IMR-90 (cell line): ENCODE measurements around the gene SOX6.

Source experiments
- BHLHE40 ChIP-seq: fragments of 150-350 bp; IDR thresholded peaks from 2 replicates; pipeline ENCODE4 v1.6.1; 2016; ENCODE audit warnings: mild to moderate bottlenecking, low read depth, low read length
- CEBPB ChIP-seq: IDR thresholded peaks from 2 replicates; pipeline ENCODE4 v1.6.1; 2012; ENCODE audit warnings: low read depth, low read length, improper control_type of control experiment
- CHD1 ChIP-seq: IDR thresholded peaks from 2 replicates; pipeline ENCODE4 v1.6.1; 2012; ENCODE audit warnings: low read depth, low read length, improper control_type of control experiment
- ELK1 ChIP-seq: fragments of 150-350 bp; IDR thresholded peaks from 2 replicates; pipeline ENCODE4 v1.6.1; 2016; ENCODE audit warnings: low read depth, mild to moderate bottlenecking, low read length, moderate library complexity, borderline replicate concordance
- FOS ChIP-seq: fragments of 150-350 bp; IDR thresholded peaks from 2 replicates; pipeline ENCODE4 v1.6.1; 2016; ENCODE audit warnings: low read depth, low read length
- MAFK ChIP-seq: IDR thresholded peaks from 2 replicates; pipeline ENCODE4 v1.6.1; 2012; ENCODE audit warnings: low read depth, low read length, improper control_type of control experiment
- MAZ ChIP-seq: IDR thresholded peaks from 2 replicates; pipeline ENCODE4 v1.6.1; 2012; ENCODE audit warnings: low read depth, mild to moderate bottlenecking, low read length, improper control_type of control experiment, moderate library complexity, borderline replicate concordance
- POLR2A ChIP-seq: IDR thresholded peaks from 2 replicates; pipeline ENCODE4 v1.6.1; 2012; ENCODE audit warnings: mild to moderate bottlenecking, low read depth, low read length
- RAD21 ChIP-seq: IDR thresholded peaks from 2 replicates; pipeline ENCODE4 v1.6.1; 2012; ENCODE audit warnings: low read length, improper control_type of control experiment
- RCOR1 ChIP-seq: IDR thresholded peaks from 2 replicates; pipeline ENCODE4 v1.6.1; 2012; ENCODE audit warnings: mild to moderate bottlenecking, low read length, improper control_type of control experiment; ENCODE audit not compliant: insufficient replicate concordance
- RFX5 ChIP-seq: IDR thresholded peaks from 2 replicates; pipeline ENCODE4 v1.8.0; 2012; ENCODE audit warnings: low read depth, mild to moderate bottlenecking, low read length, moderate library complexity
- SMC3 ChIP-seq: fragments of 150-350 bp; IDR thresholded peaks from 2 replicates; pipeline ENCODE4 v1.6.1; 2016; ENCODE audit warnings: low read depth, mild to moderate bottlenecking, antibody characterized with exemption, low read length, moderate library complexity
- TF ChIP-seq, protein P1 (sequence below): conservative IDR thresholded peaks from 2 replicates; pipeline ENCODE4 v1.5.1; 2012; ENCODE audit warnings: mild to moderate bottlenecking, low read depth, low read length, improper control_type of control experiment
- TF ChIP-seq, protein P2 (sequence below): fragments of 150-350 bp; IDR thresholded peaks from 2 replicates; pipeline ENCODE4 v1.6.1; 2017; ENCODE audit warnings: mild to moderate bottlenecking, antibody characterized with exemption, low read length, low read depth

GRCh38 chr11:15993345-15993744, 363.0 kb downstream of the SOX6 start:
- no peak for TF ChIP-seq POLR2A
- TF ChIP-seq FOS: no peak
- TF ChIP-seq, protein P1, sequence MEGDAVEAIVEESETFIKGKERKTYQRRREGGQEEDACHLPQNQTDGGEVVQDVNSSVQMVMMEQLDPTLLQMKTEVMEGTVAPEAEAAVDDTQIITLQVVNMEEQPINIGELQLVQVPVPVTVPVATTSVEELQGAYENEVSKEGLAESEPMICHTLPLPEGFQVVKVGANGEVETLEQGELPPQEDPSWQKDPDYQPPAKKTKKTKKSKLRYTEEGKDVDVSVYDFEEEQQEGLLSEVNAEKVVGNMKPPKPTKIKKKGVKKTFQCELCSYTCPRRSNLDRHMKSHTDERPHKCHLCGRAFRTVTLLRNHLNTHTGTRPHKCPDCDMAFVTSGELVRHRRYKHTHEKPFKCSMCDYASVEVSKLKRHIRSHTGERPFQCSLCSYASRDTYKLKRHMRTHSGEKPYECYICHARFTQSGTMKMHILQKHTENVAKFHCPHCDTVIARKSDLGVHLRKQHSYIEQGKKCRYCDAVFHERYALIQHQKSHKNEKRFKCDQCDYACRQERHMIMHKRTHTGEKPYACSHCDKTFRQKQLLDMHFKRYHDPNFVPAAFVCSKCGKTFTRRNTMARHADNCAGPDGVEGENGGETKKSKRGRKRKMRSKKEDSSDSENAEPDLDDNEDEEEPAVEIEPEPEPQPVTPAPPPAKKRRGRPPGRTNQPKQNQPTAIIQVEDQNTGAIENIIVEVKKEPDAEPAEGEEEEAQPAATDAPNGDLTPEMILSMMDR: no peak
- TF ChIP-seq MAZ: no peak
- no peak for TF ChIP-seq CHD1
- TF ChIP-seq SMC3: no peak
- TF ChIP-seq RFX5: no peak
- no peak for TF ChIP-seq RCOR1
- TF ChIP-seq ELK1: no peak
- no peak for TF ChIP-seq BHLHE40
- no peak for TF ChIP-seq RAD21
- no peak for TF ChIP-seq CEBPB
- TF ChIP-seq, protein P2, sequence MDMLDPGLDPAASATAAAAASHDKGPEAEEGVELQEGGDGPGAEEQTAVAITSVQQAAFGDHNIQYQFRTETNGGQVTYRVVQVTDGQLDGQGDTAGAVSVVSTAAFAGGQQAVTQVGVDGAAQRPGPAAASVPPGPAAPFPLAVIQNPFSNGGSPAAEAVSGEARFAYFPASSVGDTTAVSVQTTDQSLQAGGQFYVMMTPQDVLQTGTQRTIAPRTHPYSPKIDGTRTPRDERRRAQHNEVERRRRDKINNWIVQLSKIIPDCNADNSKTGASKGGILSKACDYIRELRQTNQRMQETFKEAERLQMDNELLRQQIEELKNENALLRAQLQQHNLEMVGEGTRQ: no peak
- TF ChIP-seq MAFK: no peak
